GM10847 (cell line): ENCODE data around the gene HIVEP3.

Source experiments
- POLR2A ChIP-seq: IDR thresholded peaks from 2 replicates; pipeline ENCODE4 v1.6.1; 2011; ENCODE audit not compliant: insufficient read length; ENCODE audit errors: extremely low read depth

The HIVEP3 gene

DNA sequence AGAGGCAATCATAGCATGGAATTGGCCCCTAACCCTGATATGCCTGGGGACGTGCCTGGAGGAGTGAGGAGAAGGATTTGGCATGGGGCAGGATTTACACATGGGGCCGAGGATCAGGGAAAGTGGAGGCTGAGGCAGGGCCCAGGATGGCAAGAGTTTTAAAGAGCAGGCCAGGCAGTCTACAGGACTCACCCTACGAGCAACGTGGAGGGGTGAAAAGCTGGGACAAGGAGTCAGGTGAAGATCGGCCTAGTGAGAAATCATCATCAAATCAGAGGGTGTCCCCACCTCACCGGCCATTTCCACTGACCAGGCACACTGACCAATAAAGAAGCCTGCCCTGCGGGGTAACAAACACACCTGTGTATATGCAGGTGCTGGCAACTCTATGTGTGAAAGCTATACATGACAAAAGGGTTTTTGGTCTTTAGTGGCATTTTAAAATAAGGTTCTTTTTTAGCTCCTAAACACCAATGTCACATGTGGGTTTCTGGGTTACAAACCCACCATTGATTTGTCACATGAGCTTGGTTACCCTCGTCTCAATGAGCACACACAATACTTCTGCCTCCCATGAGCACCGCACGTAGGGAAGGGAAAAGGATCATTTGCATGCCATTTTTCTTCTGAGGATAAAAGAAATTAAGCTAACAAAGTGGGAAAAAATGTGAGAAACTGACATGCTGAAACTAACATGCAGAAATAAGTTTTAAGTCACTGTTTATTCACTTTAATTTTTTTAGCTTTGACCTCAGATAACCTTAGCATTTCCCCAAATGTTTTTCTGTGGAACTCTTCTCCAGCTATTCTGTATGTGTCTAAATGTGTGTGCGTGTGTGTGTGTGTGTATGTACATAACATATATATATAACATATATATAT lies 266.1 kb downstream of the HIVEP3 start:
- TF ChIP-seq POLR2A: no peak

DNA sequence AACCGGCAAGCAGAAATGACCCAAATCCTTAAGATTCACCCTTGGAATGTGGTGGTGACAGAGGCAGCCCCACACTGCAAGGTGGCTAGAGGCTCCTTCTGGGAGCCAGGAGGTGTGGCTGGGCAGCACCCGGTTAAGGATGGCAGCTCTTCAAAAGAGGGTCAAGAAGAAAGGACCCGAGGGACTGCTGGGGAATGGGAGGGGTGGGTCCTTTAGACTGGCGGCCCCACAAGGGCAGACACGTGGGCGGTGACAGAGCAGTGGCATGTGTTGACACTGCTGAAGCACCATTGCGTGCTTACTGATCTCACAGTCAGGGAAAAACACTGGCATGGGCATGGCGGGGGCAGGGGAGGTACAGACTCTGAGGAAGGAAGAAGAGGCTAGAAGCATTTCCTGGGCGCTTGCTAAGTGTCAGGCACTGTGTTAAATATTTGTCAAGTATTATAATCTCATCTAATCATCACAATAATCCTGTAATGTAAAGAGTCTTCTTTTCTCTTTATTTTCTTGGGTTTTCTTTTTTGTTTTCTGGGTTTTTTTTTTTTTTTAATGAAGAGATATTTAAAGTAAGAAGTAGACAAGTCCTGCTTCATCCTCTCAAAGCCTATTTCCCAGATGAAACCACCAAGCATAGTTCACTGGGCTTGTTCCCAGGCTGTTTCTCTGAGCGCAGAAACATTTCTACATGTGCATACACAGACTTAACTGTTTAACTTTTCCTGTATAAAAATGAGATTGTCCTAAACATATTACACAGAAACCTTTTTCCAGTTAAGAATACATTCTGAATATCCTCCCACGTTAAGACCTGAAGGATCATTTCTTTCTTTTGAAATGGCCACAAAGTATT lies 268.5 kb downstream of the HIVEP3 start:
- no peak for TF ChIP-seq POLR2A

DNA sequence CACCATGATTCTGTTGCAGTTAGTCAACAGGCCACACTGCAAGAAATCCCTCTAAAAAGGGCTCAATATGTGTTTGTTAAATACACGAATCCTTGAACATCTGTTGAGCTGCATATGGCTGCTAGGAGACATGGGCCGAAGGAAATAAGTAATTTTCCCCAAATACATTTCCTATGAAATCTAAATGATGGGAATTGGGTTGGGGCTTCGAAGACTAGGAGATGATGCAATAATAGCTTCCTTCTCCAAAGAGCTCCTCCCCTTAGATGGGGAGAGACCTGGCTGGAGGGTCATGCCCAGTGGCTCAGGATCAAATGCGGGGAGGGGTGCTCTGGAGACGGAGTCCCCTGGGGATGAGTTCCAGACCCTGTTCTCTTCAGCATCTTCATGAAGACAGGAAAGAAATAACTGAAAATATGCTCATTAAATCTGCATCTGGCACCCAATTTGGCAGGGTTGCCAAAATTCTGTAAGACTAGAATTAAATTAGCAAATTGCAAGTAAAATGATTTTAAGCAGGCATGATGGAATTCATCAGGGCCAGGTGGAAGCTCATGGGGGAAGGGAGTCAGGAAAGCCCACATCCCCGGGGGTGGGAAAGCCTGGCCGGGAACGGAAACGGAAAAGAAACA lies 269.2 kb downstream of the HIVEP3 start:
- no peak for TF ChIP-seq POLR2A

DNA sequence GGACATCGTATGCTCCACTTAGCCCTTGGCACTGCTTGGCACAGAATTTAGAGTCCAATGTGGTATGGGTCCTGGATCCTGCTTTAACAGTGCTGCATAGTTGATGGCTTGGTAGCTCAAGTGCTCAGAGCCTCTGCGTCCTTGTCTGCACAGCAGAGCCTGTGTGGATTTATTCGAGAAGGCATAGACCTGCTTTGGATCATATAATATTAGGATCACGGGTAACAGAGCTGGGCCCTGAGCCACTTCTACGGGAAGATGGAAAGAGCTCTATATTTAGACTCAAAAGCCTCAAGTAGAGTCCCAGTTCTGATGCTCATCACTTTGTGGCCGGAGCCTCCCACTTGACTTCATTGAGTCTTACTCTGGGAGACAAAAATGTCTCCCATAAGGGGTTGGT lies 269.9 kb downstream of the HIVEP3 start:
- TF ChIP-seq POLR2A: no peak

DNA sequence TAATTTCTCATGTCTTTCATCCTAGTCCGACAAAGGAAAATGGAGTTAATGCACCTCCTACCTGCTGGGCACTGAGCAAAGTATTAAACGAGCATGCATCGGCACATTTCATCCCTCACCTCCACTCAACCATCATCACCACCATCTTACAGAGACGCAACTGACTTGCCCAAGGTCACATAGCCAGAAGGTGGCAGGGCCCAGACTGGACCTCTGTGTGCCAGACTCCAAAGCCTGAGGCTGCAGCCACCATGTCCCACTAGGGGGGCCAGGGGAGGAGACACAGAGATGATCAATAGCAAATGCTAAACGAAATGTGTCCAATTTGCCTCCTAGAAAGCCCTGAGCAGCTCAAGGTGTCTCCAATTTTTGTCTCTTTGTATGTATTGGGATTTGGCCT lies 270.5 kb downstream of the HIVEP3 start:
- no peak for TF ChIP-seq POLR2A

DNA sequence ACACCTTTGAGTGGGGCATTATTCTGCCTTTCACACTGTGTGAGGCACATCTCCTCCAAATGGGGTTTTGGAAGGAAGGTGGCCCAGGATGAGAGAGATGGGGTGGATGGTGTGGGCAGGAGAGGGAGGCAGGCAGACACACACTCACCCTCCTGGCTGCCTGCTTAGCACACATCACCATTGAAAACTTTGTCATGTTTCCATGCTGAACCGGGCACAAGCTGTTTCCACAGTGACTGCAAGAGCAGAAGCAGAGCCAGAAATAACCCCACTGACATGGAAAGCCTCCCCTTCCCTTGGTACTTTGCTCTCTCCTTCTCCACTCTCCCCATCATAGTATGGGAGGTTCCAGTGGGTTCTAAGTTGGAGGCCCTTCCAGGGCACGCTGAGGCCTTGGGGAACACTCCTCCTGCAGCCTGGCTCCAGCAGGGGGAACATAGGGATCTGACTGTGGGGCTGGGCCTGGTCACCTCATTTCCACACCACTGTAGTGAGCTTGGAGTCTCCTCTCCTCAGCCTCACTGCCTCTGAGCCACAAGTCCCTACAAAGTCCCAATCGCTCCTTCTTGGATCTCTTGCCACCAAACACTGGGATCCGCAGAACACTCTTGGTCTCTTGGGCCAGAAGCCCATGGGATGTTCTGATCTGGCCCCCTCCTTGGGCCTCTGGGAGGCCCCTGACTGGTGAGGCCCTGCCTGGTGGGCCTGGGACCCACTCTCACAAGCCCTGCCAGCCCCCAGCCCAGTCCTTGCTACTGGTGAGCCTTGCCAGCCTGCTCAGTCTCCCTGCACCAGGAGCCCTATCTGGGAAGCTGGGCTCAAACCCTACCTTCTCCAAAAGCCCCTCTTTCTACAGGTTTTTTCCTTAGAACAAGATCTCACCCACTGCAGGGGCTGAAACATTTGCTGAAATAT lies 271.2 kb downstream of the HIVEP3 start:
- no peak for TF ChIP-seq POLR2A

DNA sequence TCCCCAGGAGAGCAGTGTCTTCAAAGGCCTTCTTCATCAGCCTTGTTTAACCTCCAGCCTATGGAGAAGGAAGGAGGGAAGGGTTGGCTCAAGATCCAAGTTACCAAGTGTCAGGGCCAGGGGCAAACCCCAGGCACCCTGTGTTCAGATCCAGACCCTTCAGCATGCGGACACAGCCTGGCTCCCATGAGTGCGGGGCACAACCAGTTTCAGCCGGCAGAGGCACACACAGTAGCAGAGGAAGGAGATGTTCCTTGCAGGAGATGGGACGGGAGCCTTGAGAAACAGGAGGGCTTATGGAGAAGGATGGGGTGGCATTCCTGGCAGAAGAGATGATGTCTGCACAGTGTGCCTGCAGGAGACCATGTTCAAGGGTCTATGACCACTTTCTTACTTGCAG lies 272.5 kb downstream of the HIVEP3 start:
- no peak for TF ChIP-seq POLR2A

DNA sequence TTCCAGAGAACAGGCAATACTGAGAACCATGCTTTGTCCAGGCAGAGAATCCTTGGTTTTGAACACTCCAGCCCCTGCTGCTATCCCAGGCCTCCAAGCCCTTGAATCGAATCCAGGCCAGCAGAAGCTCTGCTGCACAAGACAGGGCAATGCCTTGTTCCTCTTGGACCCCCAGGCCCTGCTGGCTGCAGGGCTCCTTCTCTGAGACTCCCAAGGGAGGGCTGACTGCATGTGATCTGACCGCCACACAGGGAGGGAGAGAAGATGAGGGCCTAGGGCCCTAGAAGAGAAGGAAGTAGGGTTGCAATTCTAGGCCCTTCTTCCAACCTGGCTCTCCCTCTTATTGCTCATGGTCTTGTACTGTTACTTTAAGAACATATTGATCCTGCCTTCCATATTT lies 273.7 kb downstream of the HIVEP3 start:
- TF ChIP-seq POLR2A: no peak

DNA sequence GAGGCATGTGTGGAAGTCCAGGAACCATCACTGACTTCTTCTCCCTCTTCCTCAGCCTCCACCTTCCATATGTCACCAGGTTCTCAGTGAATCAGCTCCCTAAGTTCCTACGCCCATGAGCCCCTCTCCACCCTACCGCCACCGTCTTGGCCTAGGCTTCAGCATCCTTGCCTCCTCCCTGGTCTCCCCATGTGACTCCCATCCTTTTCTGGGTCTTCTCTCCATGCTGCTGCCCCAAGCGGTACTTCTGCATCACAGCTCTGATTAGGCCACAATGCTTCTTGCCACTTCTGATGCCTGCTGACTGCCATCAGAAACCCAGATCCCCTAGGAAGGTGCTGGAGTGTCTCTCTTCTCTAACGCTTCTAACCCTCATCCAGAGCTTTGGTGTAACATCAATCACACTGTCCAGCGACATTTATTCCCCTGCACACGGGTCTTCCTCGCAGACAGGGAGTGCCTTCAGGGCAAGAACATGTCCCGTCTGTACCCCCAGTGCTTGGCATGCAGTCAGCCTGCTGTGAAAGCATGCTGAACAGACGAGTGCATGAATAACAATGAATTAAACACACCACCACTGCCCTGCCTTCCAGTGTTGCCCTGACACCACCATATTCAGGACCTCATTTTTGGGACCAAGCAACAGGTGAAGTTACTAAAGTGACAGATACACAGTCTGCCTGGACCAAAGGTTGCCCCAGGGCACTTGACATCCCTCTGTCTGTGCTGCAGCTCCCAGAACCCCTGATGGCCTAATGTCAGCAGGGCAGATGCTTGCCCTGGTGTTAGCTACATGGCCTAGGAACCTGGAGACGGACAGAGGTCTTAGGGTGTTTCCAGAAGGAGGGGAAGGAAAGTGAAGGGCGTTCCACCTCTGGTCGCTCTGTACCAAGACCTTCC lies 275.6 kb downstream of the HIVEP3 start:
- no peak for TF ChIP-seq POLR2A

DNA sequence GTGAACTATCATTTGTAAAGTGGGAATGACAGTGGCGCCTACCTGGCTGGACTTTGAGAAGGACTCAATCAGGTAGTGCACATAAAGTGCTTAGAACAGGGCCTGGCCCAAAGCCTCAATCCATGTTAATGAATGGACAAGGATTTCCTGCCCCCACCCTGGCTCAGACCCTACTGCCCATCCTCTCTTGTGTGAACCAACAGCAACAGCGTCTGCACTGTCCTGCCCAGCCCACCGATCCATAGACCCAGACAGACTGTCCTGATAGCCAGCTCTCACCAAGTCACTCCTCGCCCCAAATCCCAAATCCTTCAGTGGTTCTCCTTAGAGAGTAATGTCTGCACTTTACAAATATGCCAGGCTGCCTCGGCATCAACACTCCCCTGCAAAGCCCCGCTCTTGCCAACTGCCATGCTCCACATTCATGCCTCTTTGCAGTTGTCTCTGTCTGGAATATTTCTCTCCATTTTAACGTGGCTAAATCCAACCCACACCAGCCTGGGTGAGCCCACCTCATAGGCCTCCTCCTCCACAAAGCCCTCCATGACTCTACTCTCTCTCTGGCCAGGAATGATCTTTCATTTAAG lies 276.7 kb downstream of the HIVEP3 start:
- no peak for TF ChIP-seq POLR2A

DNA sequence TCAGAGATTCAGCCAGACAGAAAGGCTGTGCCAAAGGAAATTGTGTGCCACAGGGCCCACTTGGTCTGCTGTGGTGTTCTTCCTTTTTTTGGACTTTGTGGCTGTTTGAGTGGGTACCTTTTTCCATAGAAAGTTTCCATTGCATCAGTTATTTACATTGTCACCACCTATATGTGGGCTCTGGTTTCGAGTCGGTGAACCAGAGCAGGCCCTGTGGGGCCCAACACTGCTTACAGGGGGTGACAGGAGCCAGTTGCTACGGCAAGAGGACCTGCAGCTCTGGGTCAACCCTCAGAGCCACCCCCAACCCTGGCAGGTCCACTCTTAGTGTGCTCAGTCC lies 277.3 kb downstream of the HIVEP3 start:
- TF ChIP-seq POLR2A: no peak

DNA sequence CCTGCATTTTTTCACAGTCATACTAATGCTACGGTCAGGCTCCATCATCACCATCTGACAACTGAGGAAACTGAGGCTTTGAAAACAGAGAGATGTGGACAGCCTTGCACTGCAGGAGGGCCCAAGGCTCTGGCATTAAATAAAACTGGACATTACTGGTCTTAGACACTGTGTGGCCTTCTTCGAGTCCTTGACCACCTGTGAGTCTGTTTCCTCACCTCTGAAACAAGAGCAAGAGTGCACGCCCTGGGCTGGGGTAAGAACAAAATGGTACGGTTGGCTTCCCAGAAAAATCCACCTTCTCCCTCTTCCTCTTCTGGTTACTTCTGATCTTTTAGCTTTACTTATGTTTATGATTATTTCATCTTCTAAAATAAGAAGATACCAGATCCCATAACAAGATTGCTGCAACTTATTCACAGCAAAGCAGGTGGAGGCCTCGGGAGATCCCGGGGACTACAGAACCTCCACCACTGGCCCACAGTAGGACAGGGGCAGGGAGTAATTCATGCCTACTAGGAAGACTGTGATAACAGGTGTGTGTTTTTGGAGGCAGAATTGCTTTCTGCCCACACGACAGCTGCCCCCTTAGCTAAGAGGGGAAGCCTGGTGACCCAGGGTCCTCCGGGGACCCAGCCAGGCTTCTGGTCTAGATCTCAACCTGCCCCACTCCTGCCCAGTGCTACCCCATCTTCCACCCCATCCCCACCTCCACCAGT lies 277.8 kb downstream of the HIVEP3 start:
- no peak for TF ChIP-seq POLR2A
